Ectodermal cell (in vitro differentiated cells): ENCODE measurements around the gene EIF4G3. TPM values are rescaled to one million over a fixed set of nuclear protein-coding genes. Genes with fewer than 3 reads are reported as not detected.
"Not testable (repeated sequence)": the region's sequence is repeated elsewhere in the genome, so short reads cannot be mapped to it uniquely, and the experiment has no call there.

Source experiments
- H3K27ac ChIP-seq: 2 replicates; pipeline ENCODE4 v1.7.0; 2013; ENCODE audit warnings: mild to moderate bottlenecking, low read depth, low read length; ENCODE audit not compliant: insufficient read depth, poor library complexity, severe bottlenecking
- H3K27me3 ChIP-seq: 2 replicates; pipeline ENCODE4 v1.7.0; 2013; ENCODE audit warnings: mild to moderate bottlenecking, low read length; ENCODE audit not compliant: insufficient read depth, control insufficient read depth, poor library complexity, severe bottlenecking
- H3K36me3 ChIP-seq: one replicate; pipeline ENCODE4 v1.7.0; 2013; ENCODE audit warnings: low read length; ENCODE audit not compliant: control insufficient read depth, insufficient read depth
- H3K4me1 ChIP-seq: one replicate; pipeline ENCODE4 v1.7.0; 2013; ENCODE audit warnings: low read length; ENCODE audit not compliant: control insufficient read depth, insufficient read depth
- H3K4me3 ChIP-seq: 2 replicates; pipeline ENCODE4 v1.7.0; 2013; ENCODE audit warnings: low read depth, low read length, control low read depth; ENCODE audit not compliant: insufficient read depth
- H3K9me3 ChIP-seq: 2 replicates; pipeline ENCODE4 v1.7.0; 2013; ENCODE audit warnings: mild to moderate bottlenecking, low read length, moderate library complexity; ENCODE audit not compliant: control insufficient read depth
- WGBS, 2 experiments: methylation state at CpG; one replicate each; pipeline ENCODE4 v1.1.7; 2013; ENCODE audit warnings: missing lambda C conversion rate in 2 of 2; 5-methylcytosine and 5-hydroxymethylcytosine counted together
- polyA plus RNA-seq, 4 experiments: library from polyadenylated mRNA; stranded (reverse); fragments of 50-300 nt; gene quantifications; one replicate each; pipeline ENCODE4 v1.2.3, GENCODE V29; 2013

The EIF4G3 gene, protein sequence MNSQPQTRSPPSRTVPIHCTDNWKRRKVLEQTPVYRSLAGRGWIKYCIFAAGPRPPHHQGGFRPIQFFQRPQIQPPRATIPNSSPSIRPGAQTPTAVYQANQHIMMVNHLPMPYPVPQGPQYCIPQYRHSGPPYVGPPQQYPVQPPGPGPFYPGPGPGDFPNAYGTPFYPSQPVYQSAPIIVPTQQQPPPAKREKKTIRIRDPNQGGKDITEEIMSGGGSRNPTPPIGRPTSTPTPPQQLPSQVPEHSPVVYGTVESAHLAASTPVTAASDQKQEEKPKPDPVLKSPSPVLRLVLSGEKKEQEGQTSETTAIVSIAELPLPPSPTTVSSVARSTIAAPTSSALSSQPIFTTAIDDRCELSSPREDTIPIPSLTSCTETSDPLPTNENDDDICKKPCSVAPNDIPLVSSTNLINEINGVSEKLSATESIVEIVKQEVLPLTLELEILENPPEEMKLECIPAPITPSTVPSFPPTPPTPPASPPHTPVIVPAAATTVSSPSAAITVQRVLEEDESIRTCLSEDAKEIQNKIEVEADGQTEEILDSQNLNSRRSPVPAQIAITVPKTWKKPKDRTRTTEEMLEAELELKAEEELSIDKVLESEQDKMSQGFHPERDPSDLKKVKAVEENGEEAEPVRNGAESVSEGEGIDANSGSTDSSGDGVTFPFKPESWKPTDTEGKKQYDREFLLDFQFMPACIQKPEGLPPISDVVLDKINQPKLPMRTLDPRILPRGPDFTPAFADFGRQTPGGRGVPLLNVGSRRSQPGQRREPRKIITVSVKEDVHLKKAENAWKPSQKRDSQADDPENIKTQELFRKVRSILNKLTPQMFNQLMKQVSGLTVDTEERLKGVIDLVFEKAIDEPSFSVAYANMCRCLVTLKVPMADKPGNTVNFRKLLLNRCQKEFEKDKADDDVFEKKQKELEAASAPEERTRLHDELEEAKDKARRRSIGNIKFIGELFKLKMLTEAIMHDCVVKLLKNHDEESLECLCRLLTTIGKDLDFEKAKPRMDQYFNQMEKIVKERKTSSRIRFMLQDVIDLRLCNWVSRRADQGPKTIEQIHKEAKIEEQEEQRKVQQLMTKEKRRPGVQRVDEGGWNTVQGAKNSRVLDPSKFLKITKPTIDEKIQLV (N-terminal part only)
- 86.5 TPM for polyA plus RNA-seq (2013, experiment 1 of 4)
- polyA plus RNA-seq (2013, experiment 2 of 4) = 84.6 TPM
- 66.9 TPM for polyA plus RNA-seq (2013, experiment 3 of 4)
- polyA plus RNA-seq (2013, experiment 4 of 4) = 77.6 TPM

DNA sequence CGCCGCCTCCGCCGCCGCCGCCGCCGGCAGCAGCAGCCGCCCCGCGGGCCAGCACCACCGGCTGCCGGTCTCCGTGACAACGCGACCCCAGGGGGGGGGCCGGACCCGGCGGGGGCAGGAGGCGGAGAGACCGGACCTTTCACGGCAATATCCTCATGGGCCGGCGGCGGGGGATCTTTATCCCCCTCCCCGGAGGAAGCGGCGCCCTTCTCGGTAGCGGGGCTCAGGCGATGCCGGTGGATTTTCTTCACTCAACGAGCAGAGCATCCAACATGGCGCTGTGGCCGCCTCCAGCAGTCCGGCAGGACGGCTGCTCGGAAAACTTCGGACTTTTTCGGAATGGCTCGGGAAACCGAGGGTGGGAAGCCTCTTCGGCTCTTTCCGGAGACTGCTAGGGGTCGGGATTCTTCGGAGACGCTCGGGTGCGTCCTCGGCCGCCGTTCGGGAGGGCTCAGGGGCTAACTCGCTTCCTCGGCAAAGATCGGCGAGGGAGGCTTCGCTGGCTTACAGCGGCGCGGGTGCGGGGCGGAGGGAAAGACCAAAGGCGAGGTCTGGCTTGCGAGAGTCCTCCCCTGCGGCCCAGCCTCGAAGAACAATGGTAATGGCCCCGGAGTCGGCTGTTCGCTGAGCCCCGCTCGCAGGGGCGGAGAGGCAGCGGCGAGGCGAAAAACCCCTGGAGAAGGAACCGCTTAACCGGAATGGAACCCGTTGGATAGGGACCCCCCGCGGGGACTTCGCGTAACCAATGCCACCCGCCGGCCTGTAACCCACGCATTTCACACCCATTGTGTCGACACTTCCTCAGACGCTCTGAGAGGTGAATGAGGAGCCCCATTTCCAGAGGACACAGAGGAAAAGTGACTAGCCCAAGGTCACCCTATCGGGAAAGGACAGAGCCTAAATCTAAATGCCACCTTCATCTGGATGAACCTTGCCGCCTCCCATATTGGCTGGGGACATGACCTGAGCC, at the start of gene EIF4G3:
EIF4G3 (minus strand) TSS at position 312 of the 970 bp plus-strand sequence. CDS start 174,155 bp downstream, outside the sequence.
- no peaks in the 10 kb centered on the region for H3K9me3 ChIP-seq
- H3K27me3 ChIP-seq = no peaks in the 10 kb centered on the region
- peak within 1 kb of the TSS; percentile 80 for H3K4me3 ChIP-seq
- no peaks in the 10 kb centered on the region for H3K4me1 ChIP-seq
- WGBS, 2 experiments = 3% methylated on average over 90 of the region's 90 CpGs
- H3K27ac ChIP-seq = peak within 1 kb of the TSS; percentile 95
- H3K36me3 ChIP-seq = no peaks in the 10 kb centered on the region

DNA sequence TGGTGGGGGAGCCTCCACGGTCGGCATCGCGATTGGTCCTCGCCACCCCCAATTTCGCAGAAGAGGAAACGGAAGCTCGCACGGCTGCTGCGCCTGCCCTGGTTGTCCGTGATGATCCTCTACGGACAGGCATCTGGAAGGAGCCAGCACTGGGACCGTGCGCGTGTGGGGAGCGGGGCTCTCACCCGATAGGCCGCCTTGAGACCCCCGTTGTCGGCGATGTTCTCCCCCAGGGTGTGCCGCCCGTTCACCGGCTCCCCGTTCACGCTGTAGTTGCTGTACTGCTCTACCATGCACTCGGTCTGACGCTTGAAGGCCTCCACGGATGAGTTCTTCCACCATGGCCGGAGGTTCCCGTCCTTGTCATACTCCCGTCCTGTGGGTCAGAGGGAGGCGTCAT, 48.4 kb upstream of the EIF4G3 start:
- 95 to 96% methylated on average over 33 of the region's 33 CpGs for WGBS, 2 experiments
- Histone ChIP-seq H3K4me3 (no peak overlapping the region), H3K27me3 (no peaks in the 10 kb centered on the region), H3K4me1 (no peaks in the 10 kb centered on the region), H3K27ac (no peak overlapping the region), H3K9me3 (no peaks in the 10 kb centered on the region), H3K36me3 (peaks cover 7% of the 10 kb centered on the region)

DNA sequence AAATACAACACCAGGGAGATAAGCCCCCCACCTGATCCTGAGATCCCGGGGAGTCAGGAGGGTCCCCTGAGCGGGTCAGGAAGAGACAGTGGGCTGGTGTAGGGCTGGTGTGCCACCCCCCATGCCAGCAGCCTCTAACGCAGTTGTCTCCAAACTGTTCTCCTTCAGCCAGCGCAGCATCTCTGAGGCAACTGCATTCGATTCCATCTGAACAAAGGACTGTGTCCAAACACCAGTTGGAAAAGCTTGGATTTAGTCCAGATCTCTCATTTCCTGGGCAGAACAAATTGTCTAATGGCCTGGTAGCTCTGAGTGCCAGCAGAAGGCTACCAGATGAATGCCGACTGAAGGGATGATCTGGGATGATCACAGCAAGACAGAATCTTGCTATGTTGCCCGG, 44.1 kb upstream of the EIF4G3 start:
- Histone ChIP-seq H3K36me3 (peaks cover 10% of the 10 kb centered on the region), H3K27ac (no peak overlapping the region), H3K27me3 (no peaks in the 10 kb centered on the region), H3K9me3 (no peaks in the 10 kb centered on the region), H3K4me1 (no peaks in the 10 kb centered on the region), H3K4me3 (no peak overlapping the region)
- WGBS, 2 experiments = 84 to 88% methylated on average over 7 of the region's 7 CpGs

DNA sequence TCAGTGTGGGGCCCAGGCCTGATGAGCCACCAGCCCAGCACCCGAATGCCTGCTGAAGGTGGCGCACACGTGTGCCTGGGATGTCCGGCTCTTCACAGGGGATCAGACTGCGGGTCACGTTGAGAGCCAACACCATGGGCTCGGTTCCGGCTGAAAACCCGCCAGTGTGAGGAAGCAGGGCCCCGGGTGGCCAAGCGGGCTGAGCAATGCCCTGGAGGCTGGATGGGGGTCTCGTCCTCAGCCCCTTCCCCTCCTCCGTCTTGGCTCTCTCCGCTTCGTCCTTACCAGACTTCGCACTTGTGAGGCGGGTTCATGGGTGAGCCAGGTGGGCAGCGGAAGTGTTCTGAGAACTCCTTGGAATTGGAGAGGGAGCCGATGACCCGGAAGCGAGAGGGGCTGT, 43.0 kb upstream of the EIF4G3 start:
- no peak overlapping the region for H3K27ac ChIP-seq
- no peaks in the 10 kb centered on the region for H3K27me3 ChIP-seq
- H3K4me3 ChIP-seq = no peak overlapping the region
- H3K9me3 ChIP-seq = no peaks in the 10 kb centered on the region
- 96 to 97% methylated on average over 21 of the region's 21 CpGs for WGBS, 2 experiments
- H3K4me1 ChIP-seq = no peaks in the 10 kb centered on the region
- peaks cover 5% of the 10 kb centered on the region for H3K36me3 ChIP-seq

DNA sequence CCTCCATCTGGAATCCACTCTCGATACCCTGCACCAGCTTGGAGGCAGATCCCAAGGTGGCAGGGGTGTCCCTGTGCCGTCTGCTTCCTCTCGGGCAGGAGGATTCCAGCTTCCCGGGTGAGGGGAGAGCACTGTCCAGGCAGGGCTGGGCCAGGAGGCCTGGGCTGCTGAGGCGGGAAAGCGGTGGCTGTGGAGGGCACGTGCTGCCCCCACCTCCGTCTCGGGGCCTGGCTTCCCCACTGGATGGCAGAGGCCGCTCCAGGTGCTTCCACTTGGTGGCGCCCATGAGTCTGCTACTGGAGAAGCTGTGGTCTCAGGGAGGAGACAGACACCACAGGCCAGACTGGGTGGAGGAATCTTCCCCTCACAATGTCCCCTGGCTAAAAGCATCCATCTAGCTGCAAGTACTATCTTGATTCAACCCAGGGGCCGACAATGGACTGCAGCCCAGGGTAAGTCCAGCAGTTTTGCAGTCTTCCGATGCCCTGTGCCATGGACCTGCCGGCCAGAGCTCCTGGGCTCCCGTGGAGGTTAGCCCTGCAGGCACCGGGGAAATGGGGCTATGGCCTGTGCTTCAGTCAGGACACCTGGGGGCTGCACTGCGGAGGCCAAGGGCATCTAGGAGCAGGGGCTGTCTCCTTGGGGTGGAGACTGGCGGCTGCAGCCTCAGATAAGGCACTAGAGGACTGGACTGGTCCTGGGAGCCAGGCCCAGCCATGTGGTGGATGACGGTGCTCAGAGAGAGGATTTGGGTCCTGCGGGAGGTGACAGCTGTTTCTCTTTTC, 41.3 kb upstream of the EIF4G3 start:
- H3K4me3 ChIP-seq = no peak overlapping the region
- H3K9me3 ChIP-seq = no peaks in the 10 kb centered on the region
- WGBS, 2 experiments = 77 to 83% methylated on average over 20 of the region's 20 CpGs
- no peaks in the 10 kb centered on the region for H3K27me3 ChIP-seq
- H3K27ac ChIP-seq = no peak overlapping the region
- H3K36me3 ChIP-seq = peaks cover 3% of the 10 kb centered on the region
- H3K4me1 ChIP-seq = no peaks in the 10 kb centered on the region

DNA sequence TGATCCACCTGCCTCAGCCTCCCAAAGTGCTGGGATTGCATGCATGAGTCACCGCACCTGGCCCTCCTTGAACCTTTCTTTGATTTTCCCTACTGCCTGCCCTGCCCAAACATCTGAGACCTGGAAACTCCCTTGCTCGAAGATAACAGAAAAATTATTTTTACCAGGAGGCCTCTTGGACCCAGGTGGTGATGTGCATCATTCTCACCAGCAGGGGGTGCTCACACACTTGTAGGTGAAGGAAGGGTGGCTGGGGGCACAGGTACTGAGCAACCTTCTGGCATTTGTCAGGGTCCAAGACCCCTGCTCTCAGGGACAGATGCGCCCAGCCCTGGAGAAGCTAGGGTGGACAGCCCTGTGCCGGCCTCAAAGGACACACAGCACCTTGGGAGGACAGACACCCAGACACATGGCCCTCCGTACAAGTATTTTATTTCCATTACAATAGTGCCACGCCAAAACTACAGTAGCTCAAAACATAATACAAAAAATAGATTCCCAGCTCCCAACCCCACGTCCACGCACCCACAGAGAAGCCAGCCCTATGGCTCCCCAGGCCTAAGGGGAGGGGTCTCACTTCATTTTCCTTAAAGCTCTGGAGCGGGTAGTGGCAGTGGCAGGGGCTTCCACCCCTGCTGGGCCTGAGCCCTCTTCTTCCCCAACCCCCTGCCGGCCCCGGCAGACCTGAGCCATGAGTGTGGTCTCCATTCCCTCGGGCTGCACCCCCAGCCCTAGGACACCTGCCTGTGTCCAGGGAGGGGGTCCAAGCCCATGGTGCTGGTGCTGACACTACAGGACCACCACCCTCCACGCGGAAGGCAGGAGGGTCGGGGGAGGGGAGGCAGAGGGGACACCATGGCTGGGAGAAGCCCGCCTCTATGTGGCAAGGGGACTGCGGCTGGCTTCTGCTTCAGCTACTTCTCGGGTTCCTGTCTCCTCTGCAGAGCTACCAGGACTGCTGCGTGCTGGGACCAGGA, 40.4 kb upstream of the EIF4G3 start:
- Histone ChIP-seq H3K27me3 (no peaks in the 10 kb centered on the region), H3K27ac (no peak overlapping the region)

DNA sequence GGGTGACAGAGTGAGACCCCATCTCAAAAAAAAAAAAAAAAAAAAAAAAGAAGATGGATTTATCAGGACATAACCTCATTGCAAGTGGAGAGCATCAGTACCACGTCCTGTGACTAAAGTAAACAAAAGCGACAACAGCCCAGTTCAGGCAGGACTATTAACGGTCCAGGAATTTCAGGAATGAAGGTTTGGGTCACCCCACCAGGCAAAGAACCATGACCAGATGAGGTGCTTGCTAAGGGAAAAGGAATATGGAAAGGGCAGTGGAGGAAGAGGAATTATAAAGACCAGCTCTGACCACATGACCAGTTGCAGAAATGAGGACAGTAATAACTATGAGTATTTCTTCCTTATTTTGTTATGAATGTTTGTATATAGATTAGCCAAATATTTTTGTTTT, 35.4 kb upstream of the EIF4G3 start:
- H3K4me1 ChIP-seq = no peaks in the 10 kb centered on the region

More for the DNA sequence above, 40.4 kb upstream of the EIF4G3 start:
- Histone ChIP-seq H3K36me3 (peaks cover 3% of the 10 kb centered on the region), H3K9me3 (no peaks in the 10 kb centered on the region), H3K4me1 (no peaks in the 10 kb centered on the region), H3K4me3 (no peak overlapping the region)
- WGBS, 2 experiments = 84 to 86% methylated on average over 19 of the region's 19 CpGs

DNA sequence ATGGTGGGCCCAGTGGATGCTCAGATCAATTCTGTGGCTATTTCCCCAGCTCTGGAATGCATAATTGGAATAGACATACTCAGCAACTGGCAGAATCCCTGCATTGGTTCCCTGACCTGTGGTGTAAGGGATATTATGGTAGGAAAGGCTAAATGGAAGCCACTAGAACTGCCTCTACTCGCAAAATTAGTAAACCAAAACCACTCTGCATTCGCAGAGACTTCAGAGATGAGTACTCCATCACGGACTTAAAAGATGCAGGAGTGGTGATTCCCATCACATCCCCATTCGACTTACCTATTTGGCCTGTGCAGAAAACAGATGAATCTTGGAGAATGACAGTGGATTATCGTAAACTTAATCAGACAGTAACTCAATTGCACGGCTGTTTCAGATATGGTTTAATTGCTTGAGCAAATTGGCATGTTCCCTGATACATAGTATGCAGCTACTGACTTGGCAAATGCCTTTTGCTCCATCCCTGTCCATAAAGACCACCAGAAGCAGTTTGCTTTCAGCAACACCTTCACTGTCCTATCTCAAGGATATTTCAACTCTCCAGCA, 31.5 kb upstream of the EIF4G3 start:
- not testable (repeated sequence) for H3K27me3 ChIP-seq, H3K27ac ChIP-seq, H3K36me3 ChIP-seq, H3K9me3 ChIP-seq, H3K4me1 ChIP-seq, H3K4me3 ChIP-seq
- WGBS, 2 experiments = 92 to 93% methylated on average over 6 of the region's 6 CpGs

More for the DNA sequence above, 35.4 kb upstream of the EIF4G3 start:
- WGBS, 2 experiments = 60 to 64% methylated on average over 3 of the region's 3 CpGs
- Histone ChIP-seq H3K27me3 (no peaks in the 10 kb centered on the region), H3K9me3 (no peaks in the 10 kb centered on the region), H3K36me3 (no peaks in the 10 kb centered on the region), H3K4me3 (no peak overlapping the region), H3K27ac (no peak overlapping the region)
